GM23338 (cell line): Measurements from ENCODE around the gene EMP2. TPM values are rescaled to one million over a fixed set of nuclear protein-coding genes. Genes with fewer than 3 reads are reported as not detected.

Experiments used
- ATAC-seq: fragments of 200-7000 bp; cut with Tn5 transposase; 3 replicates; pipeline ENCODE4 v1.9.1; 2020
- DNase-seq: peaks from one replicate; pipeline ENCODE4 v3.0.0-alpha.2; 2015; ENCODE audit warnings: low spot score
- H2AFZ ChIP-seq: fragments of 200-600 bp; sonication (generic); 2 replicates; pipeline ENCODE4 v1.8.0; 2016; ENCODE audit warnings: antibody characterized with exemption, mild to moderate bottlenecking, moderate library complexity
- H3F3A ChIP-seq: fragments of 200-600 bp; sonication (generic); replicated peaks from 2 replicates; pipeline ENCODE4 v1.8.0; 2017; ENCODE audit warnings: antibody characterized with exemption, mixed run types, low read depth
- H3K27ac ChIP-seq: fragments of 200-600 bp; sonication (generic); 2 replicates; pipeline ENCODE4 v1.6.1; 2016; ENCODE audit warnings: low read depth
- H3K27me3 ChIP-seq: fragments of 200-600 bp; sonication (generic); 2 replicates; pipeline ENCODE4 v1.8.0; 2016; ENCODE audit warnings: mild to moderate bottlenecking, mixed run types, moderate library complexity; ENCODE audit not compliant: insufficient read depth
- H3K36me3 ChIP-seq: fragments of 200-600 bp; sonication (generic); 2 replicates; pipeline ENCODE4 v1.8.0; 2016; ENCODE audit warnings: mild to moderate bottlenecking; ENCODE audit not compliant: insufficient read depth
- H3K4me1 ChIP-seq: fragments of 200-600 bp; sonication (generic); 2 replicates; pipeline ENCODE4 v1.8.0; 2016; ENCODE audit warnings: mild to moderate bottlenecking, moderate library complexity; ENCODE audit not compliant: insufficient read depth
- H3K4me2 ChIP-seq: fragments of 200-600 bp; sonication (generic); 2 replicates; pipeline ENCODE4 v1.7.1; 2017; ENCODE audit warnings: mixed run types
- H3K4me3 ChIP-seq: fragments of 200-600 bp; sonication (generic); 2 replicates; pipeline ENCODE4 v1.6.1; 2016; ENCODE audit warnings: mixed run types
- H3K79me2 ChIP-seq: fragments of 200-600 bp; sonication (generic); replicated peaks from 2 replicates; pipeline ENCODE4 v1.8.0; 2017; ENCODE audit warnings: mild to moderate bottlenecking; ENCODE audit not compliant: insufficient read depth
- H3K9me2 ChIP-seq: fragments of 200-600 bp; sonication (generic); 2 replicates; pipeline ENCODE4 v1.8.0; 2017; ENCODE audit not compliant: insufficient read depth
- H4K20me1 ChIP-seq: fragments of 200-600 bp; sonication (generic); replicated peaks from 2 replicates; pipeline ENCODE4 v1.8.0; 2017; ENCODE audit warnings: mild to moderate bottlenecking; ENCODE audit not compliant: insufficient read depth
- H3K27ac Mint-ChIP-seq: 2 replicates; pipeline ENCODE4 v1.8.0; 2020; ENCODE audit warnings: inconsistent platforms, mild to moderate bottlenecking, moderate library complexity, mixed read lengths
- H3K27me3 Mint-ChIP-seq: 3 replicates; pipeline ENCODE4 v1.8.0; 2022; ENCODE audit warnings: low read depth, mild to moderate bottlenecking, moderate library complexity, mixed read lengths, inconsistent platforms; ENCODE audit not compliant: insufficient read depth, poor library complexity
- H3K36me3 Mint-ChIP-seq: 3 replicates; pipeline ENCODE4 v1.8.0; 2021; ENCODE audit warnings: low read depth, mild to moderate bottlenecking, inconsistent platforms, moderate library complexity, mixed read lengths
- H3K4me1 Mint-ChIP-seq: 3 replicates; pipeline ENCODE4 v1.8.0; 2020; ENCODE audit warnings: mild to moderate bottlenecking, inconsistent platforms, mixed read lengths
- H3K4me3 Mint-ChIP-seq: 3 replicates; pipeline ENCODE4 v1.8.0; 2021; ENCODE audit warnings: moderate library complexity, mild to moderate bottlenecking, inconsistent platforms, mixed read lengths
- H3K9me3 Mint-ChIP-seq: 3 replicates; pipeline ENCODE4 v1.8.0; 2020; ENCODE audit warnings: moderate library complexity, mild to moderate bottlenecking, inconsistent platforms, mixed read lengths
- CREB1 ChIP-seq: fragments of 250-450 bp; sonication (Bioruptor Pico); IDR thresholded peaks from 2 replicates; pipeline ENCODE4 v1.5.0; 2020; ENCODE audit warnings: low read depth, mild to moderate bottlenecking, moderate library complexity
- EZH2 ChIP-seq: fragments of 200-600 bp; sonication (generic); IDR thresholded peaks from one replicate; pipeline ENCODE4 v1.8.0; 2017; ENCODE audit warnings: antibody characterized with exemption, mild to moderate bottlenecking, low read depth; ENCODE audit not compliant: unreplicated experiment
- EZH2phosphoT487 ChIP-seq: fragments of 200-600 bp; sonication (generic); IDR thresholded peaks from one replicate; pipeline ENCODE4 v1.8.1; 2018; ENCODE audit warnings: antibody characterized with exemption; ENCODE audit not compliant: unreplicated experiment
- JUNB ChIP-seq: IDR thresholded peaks from one replicate; pipeline ENCODE4 v1.6.1; 2016; ENCODE audit warnings: antibody characterized with exemption; ENCODE audit not compliant: unreplicated experiment
- POLR2AphosphoS5 ChIP-seq: IDR thresholded peaks from 2 replicates; pipeline ENCODE4 v1.6.1; 2016; ENCODE audit warnings: antibody characterized with exemption, low read depth
- ZNF114 ChIP-seq: fragments of 250-450 bp; sonication (Bioruptor Pico); IDR thresholded peaks from 2 replicates; pipeline ENCODE4 v1.5.0; 2020; ENCODE audit warnings: mild to moderate bottlenecking, moderate library complexity
- polyA plus RNA-seq: library from polyadenylated mRNA; unstranded; fragments of >200 nt; fragmentation: Nextera tagmentation; extraction: Ambion mirVana; gene quantifications from 2 replicates; pipeline ENCODE4 v1.2.1, GENCODE V29; 2016
- total RNA-seq: library from RNA; depleted of rRNA; stranded (reverse); fragments of >200 nt; shearing (Covaris generic); gene quantifications from 2 replicates; pipeline ENCODE4 v1.2.3, GENCODE V29; 2014
- TF ChIP-seq, protein P1 (sequence below): IDR thresholded peaks from one replicate; pipeline ENCODE4 v1.6.1; 2018; ENCODE audit warnings: antibody characterized with exemption; ENCODE audit not compliant: unreplicated experiment
- TF ChIP-seq, protein P2 (sequence below): fragments of 250-450 bp; sonication (Bioruptor Pico); IDR thresholded peaks from 2 replicates; pipeline ENCODE4 v1.5.0; 2020; ENCODE audit warnings: mild to moderate bottlenecking, moderate library complexity
- TF ChIP-seq, protein P3 (sequence below): IDR thresholded peaks from 2 replicates; pipeline ENCODE4 v1.6.1; 2016; ENCODE audit warnings: antibody characterized with exemption
- TF ChIP-seq, protein P4 (sequence below), 2 experiments: fragments of 200-600 bp in 1 of 2; sonication (generic) in 1 of 2; conservative IDR thresholded peaks; 2 replicates each; pipeline versions ENCODE4 v1.5.1 to v1.6.1; 2016 to 2017; ENCODE audit warnings: antibody characterized with exemption in 2 of 2, low read depth in 2 of 2, mild to moderate bottlenecking in 2 of 2, moderate library complexity in 1 of 2

EMP2 gene
- total and polyA plus RNA-seq, 2 experiments from 2014 or later: 7.3 to 40.1 TPM

DNA sequence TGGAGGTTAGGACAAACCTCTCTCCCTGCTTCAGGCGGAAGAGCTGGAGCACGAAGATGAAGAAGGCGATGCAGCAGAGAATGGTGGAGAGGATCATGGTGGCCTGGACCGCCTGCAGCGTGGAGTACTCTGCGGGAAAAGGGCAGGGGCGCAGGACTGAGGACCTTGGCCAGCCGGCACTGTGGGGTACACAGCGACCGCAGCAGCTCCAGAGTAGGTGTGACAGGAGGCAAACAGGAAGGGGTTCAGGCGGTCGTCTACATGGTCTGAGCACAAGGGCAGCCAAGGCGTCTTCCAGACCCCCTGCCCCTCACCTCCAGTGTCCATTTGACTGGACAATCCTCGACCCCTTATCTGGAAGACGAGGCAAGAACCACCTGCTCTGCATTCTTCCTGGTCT lies 42.5 kb downstream of the EMP2 start:
- Mint-ChIP-seq H3K9me3 (no peaks in the 10 kb centered on the region), H3K4me3 (no peak overlapping the region), H3K27me3 (peaks cover 7% of the 10 kb centered on the region), H3K36me3 (peaks cover 9% of the 10 kb centered on the region; the same call in 2 of the 3 replicates), H3K27ac (no peak overlapping the region), H3K4me1 (no peaks in the 10 kb centered on the region)
- H2AFZ ChIP-seq: no peak overlapping the region
- no peaks in the 10 kb centered on the region for H3K27me3 ChIP-seq
- H3K4me1 ChIP-seq: no peaks in the 10 kb centered on the region
- H3K4me3 ChIP-seq: no peak overlapping the region
- no peaks in the 10 kb centered on the region for H4K20me1 ChIP-seq
- no peak for ATAC-seq
- no peaks in the 10 kb centered on the region for H3K9me2 ChIP-seq
- TF ChIP-seq POLR2AphosphoS5 (no peak), EZH2 (no peak), ZNF114 (CRISPR knock-in tag) (no peak), JUNB (no peak), CREB1 (CRISPR knock-in tag) (no peak), EZH2phosphoT487 (no peak)
- TF ChIP-seq, protein P1, sequence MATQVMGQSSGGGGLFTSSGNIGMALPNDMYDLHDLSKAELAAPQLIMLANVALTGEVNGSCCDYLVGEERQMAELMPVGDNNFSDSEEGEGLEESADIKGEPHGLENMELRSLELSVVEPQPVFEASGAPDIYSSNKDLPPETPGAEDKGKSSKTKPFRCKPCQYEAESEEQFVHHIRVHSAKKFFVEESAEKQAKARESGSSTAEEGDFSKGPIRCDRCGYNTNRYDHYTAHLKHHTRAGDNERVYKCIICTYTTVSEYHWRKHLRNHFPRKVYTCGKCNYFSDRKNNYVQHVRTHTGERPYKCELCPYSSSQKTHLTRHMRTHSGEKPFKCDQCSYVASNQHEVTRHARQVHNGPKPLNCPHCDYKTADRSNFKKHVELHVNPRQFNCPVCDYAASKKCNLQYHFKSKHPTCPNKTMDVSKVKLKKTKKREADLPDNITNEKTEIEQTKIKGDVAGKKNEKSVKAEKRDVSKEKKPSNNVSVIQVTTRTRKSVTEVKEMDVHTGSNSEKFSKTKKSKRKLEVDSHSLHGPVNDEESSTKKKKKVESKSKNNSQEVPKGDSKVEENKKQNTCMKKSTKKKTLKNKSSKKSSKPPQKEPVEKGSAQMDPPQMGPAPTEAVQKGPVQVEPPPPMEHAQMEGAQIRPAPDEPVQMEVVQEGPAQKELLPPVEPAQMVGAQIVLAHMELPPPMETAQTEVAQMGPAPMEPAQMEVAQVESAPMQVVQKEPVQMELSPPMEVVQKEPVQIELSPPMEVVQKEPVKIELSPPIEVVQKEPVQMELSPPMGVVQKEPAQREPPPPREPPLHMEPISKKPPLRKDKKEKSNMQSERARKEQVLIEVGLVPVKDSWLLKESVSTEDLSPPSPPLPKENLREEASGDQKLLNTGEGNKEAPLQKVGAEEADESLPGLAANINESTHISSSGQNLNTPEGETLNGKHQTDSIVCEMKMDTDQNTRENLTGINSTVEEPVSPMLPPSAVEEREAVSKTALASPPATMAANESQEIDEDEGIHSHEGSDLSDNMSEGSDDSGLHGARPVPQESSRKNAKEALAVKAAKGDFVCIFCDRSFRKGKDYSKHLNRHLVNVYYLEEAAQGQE: no peak
- TF ChIP-seq, protein P2, sequence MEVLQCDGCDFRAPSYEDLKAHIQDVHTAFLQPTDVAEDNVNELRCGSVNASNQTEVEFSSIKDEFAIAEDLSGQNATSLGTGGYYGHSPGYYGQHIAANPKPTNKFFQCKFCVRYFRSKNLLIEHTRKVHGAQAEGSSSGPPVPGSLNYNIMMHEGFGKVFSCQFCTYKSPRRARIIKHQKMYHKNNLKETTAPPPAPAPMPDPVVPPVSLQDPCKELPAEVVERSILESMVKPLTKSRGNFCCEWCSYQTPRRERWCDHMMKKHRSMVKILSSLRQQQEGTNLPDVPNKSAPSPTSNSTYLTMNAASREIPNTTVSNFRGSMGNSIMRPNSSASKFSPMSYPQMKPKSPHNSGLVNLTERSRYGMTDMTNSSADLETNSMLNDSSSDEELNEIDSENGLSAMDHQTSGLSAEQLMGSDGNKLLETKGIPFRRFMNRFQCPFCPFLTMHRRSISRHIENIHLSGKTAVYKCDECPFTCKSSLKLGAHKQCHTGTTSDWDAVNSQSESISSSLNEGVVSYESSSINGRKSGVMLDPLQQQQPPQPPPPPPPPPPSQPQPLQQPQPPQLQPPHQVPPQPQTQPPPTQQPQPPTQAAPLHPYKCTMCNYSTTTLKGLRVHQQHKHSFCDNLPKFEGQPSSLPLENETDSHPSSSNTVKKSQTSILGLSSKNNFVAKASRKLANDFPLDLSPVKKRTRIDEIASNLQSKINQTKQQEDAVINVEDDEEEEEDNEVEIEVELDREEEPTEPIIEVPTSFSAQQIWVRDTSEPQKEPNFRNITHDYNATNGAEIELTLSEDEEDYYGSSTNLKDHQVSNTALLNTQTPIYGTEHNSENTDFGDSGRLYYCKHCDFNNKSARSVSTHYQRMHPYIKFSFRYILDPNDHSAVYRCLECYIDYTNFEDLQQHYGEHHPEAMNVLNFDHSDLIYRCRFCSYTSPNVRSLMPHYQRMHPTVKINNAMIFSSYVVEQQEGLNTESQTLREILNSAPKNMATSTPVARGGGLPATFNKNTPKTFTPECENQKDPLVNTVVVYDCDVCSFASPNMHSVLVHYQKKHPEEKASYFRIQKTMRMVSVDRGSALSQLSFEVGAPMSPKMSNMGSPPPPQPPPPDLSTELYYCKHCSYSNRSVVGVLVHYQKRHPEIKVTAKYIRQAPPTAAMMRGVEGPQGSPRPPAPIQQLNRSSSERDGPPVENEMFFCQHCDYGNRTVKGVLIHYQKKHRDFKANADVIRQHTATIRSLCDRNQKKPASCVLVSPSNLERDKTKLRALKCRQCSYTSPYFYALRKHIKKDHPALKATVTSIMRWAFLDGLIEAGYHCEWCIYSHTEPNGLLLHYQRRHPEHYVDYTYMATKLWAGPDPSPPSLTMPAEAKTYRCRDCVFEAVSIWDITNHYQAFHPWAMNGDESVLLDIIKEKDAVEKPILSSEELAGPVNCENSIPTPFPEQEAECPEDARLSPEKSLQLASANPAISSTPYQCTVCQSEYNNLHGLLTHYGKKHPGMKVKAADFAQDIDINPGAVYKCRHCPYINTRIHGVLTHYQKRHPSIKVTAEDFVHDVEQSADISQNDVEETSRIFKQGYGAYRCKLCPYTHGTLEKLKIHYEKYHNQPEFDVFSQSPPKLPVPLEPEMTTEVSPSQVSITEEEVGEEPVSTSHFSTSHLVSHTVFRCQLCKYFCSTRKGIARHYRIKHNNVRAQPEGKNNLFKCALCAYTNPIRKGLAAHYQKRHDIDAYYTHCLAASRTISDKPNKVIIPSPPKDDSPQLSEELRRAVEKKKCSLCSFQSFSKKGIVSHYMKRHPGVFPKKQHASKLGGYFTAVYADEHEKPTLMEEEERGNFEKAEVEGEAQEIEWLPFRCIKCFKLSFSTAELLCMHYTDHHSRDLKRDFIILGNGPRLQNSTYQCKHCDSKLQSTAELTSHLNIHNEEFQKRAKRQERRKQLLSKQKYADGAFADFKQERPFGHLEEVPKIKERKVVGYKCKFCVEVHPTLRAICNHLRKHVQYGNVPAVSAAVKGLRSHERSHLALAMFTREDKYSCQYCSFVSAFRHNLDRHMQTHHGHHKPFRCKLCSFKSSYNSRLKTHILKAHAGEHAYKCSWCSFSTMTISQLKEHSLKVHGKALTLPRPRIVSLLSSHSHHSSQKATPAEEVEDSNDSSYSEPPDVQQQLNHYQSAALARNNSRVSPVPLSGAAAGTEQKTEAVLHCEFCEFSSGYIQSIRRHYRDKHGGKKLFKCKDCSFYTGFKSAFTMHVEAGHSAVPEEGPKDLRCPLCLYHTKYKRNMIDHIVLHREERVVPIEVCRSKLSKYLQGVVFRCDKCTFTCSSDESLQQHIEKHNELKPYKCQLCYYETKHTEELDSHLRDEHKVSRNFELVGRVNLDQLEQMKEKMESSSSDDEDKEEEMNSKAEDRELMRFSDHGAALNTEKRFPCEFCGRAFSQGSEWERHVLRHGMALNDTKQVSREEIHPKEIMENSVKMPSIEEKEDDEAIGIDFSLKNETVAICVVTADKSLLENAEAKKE (CRISPR knock-in tag): no peak
- TF ChIP-seq, protein P3, sequence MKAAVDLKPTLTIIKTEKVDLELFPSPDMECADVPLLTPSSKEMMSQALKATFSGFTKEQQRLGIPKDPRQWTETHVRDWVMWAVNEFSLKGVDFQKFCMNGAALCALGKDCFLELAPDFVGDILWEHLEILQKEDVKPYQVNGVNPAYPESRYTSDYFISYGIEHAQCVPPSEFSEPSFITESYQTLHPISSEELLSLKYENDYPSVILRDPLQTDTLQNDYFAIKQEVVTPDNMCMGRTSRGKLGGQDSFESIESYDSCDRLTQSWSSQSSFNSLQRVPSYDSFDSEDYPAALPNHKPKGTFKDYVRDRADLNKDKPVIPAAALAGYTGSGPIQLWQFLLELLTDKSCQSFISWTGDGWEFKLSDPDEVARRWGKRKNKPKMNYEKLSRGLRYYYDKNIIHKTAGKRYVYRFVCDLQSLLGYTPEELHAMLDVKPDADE: no peak
- TF ChIP-seq, protein P4, sequence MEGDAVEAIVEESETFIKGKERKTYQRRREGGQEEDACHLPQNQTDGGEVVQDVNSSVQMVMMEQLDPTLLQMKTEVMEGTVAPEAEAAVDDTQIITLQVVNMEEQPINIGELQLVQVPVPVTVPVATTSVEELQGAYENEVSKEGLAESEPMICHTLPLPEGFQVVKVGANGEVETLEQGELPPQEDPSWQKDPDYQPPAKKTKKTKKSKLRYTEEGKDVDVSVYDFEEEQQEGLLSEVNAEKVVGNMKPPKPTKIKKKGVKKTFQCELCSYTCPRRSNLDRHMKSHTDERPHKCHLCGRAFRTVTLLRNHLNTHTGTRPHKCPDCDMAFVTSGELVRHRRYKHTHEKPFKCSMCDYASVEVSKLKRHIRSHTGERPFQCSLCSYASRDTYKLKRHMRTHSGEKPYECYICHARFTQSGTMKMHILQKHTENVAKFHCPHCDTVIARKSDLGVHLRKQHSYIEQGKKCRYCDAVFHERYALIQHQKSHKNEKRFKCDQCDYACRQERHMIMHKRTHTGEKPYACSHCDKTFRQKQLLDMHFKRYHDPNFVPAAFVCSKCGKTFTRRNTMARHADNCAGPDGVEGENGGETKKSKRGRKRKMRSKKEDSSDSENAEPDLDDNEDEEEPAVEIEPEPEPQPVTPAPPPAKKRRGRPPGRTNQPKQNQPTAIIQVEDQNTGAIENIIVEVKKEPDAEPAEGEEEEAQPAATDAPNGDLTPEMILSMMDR (conservative IDR thresholded peaks at IDR 0.05; ENCODE audit: low read depth in 2 of 2): no peak
- H3K4me2 ChIP-seq: no peak overlapping the region
- H3K27ac ChIP-seq: no peak overlapping the region
- H3K36me3 ChIP-seq: no peaks in the 10 kb centered on the region; the same call in 1 of the 2 replicates
- no peaks in the 10 kb centered on the region for H3K79me2 ChIP-seq
- no peaks in the 10 kb centered on the region for H3F3A ChIP-seq
- DNase-seq: no peak
